Mesothelial cell of epicardium (in vitro differentiated cells): Measurements from ENCODE around the gene GZMH. TPM values are rescaled to one million over a fixed set of nuclear protein-coding genes. Genes with fewer than 3 reads are reported as not detected.
"Not testable (repeated sequence)": the region's sequence is repeated elsewhere in the genome, so short reads cannot be mapped to it uniquely, and the experiment has no call there.

Experiments used
- DNase-seq, 2 experiments: peaks; one replicate each; pipeline ENCODE4 v3.0.0; 2021; ENCODE audit warnings: low spot score in 2 of 2; ENCODE audit not compliant: unreplicated experiment in 2 of 2
- H3K27ac Mint-ChIP-seq: 2 replicates; pipeline ENCODE4 v1.8.0; 2021; ENCODE audit warnings: mixed read lengths
- H3K27me3 Mint-ChIP-seq: 2 replicates; pipeline ENCODE4 v1.8.0; 2021; ENCODE audit warnings: low read depth, mixed read lengths
- H3K36me3 Mint-ChIP-seq: 2 replicates; pipeline ENCODE4 v1.8.0; 2021; ENCODE audit warnings: mixed read lengths
- H3K4me1 Mint-ChIP-seq: 2 replicates; pipeline ENCODE4 v1.8.0; 2021; ENCODE audit warnings: mixed read lengths
- H3K4me3 Mint-ChIP-seq: 2 replicates; pipeline ENCODE4 v1.8.0; 2021; ENCODE audit warnings: mild to moderate bottlenecking, moderate library complexity, mixed read lengths
- H3K9me3 Mint-ChIP-seq: 2 replicates; pipeline ENCODE4 v1.8.0; 2021; ENCODE audit warnings: mixed read lengths
- total RNA-seq: library from RNA; stranded (reverse); gene quantifications from 3 replicates; pipeline ENCODE4 v1.2.1, GENCODE V29; 2021
- TF ChIP-seq, protein P1 (sequence below): fragments of 200-600 bp; sonication (generic); IDR thresholded peaks from one replicate; pipeline ENCODE4 v1.5.0; 2021; ENCODE audit warnings: antibody characterized with exemption; ENCODE audit not compliant: unreplicated experiment

The GZMH gene
- total RNA-seq, 1 donor from 2014 or later = not detected

GRCh38 chr14:24607081-24607480 lies 2.4 kb downstream of the GZMH start:
- TF ChIP-seq, protein P1, sequence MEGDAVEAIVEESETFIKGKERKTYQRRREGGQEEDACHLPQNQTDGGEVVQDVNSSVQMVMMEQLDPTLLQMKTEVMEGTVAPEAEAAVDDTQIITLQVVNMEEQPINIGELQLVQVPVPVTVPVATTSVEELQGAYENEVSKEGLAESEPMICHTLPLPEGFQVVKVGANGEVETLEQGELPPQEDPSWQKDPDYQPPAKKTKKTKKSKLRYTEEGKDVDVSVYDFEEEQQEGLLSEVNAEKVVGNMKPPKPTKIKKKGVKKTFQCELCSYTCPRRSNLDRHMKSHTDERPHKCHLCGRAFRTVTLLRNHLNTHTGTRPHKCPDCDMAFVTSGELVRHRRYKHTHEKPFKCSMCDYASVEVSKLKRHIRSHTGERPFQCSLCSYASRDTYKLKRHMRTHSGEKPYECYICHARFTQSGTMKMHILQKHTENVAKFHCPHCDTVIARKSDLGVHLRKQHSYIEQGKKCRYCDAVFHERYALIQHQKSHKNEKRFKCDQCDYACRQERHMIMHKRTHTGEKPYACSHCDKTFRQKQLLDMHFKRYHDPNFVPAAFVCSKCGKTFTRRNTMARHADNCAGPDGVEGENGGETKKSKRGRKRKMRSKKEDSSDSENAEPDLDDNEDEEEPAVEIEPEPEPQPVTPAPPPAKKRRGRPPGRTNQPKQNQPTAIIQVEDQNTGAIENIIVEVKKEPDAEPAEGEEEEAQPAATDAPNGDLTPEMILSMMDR = no peak
- H3K4me3 Mint-ChIP-seq = no peak overlapping the region
- H3K4me1 Mint-ChIP-seq = no peaks in the 10 kb centered on the region
- H3K9me3 Mint-ChIP-seq = peaks cover 74% of the 10 kb centered on the region
- H3K36me3 Mint-ChIP-seq = no peaks in the 10 kb centered on the region
- DNase-seq = no peak
- H3K27me3 Mint-ChIP-seq = no peaks in the 10 kb centered on the region
- H3K27ac Mint-ChIP-seq = no peak overlapping the region

GRCh38 chr14:24606297-24606696 lies 3.2 kb downstream of the GZMH start:
- Mint-ChIP-seq H3K4me3 (no peak overlapping the region), H3K36me3 (no peaks in the 10 kb centered on the region), H3K27ac (no peak overlapping the region), H3K9me3 (peaks cover 71% of the 10 kb centered on the region), H3K4me1 (no peaks in the 10 kb centered on the region), H3K27me3 (no peaks in the 10 kb centered on the region)
- TF ChIP-seq, protein P1 = no peak
- DNase-seq = no peak

DNA sequence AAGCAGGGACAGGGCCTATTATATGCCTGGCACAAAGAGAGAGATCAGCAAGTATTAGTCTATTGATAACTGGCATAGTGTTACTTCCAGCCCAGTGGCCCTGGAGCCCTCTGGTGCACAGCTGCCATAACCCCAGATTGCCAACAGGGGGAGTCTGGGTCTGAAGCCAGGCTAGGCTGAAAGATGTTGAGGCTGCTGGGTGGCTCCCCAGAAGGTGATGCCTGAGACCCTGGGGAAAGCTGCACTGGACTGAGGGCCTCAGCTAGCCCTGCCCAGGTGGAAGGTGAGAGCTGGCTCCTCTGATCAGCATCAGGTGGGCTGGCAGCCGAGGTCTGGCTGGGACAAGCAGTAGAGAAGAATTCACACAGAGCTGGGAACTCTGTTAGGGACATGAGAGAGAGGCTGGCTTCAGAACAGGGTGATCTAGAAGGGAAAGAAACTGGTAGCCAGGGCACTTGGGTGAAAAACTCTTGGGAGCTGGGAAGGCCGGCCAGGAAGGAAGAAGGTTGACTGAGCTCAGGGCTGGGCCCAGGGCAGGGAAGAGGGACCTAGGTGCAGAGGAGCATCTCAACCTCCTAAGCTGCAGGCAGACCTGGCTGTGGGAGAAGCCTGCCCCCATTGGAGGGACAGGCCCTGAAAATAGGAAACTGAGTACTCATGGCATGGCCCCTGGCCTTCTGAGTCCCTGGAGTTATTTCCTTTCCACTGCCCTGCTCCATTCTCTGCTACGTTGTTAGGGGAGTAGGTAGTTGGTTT lies 3.9 kb downstream of the GZMH start:
- H3K4me3 Mint-ChIP-seq = no peak overlapping the region
- no peaks in the 10 kb centered on the region for H3K27me3 Mint-ChIP-seq
- TF ChIP-seq, protein P1 = peak; percentile 26
- no peaks in the 10 kb centered on the region for H3K36me3 Mint-ChIP-seq
- DNase-seq = no peak
- peaks cover 69% of the 10 kb centered on the region for H3K9me3 Mint-ChIP-seq
- no peak overlapping the region for H3K27ac Mint-ChIP-seq
- H3K4me1 Mint-ChIP-seq = no peaks in the 10 kb centered on the region

GRCh38 chr14:24597403-24597802 lies 12.1 kb downstream of the GZMH start:
- H3K36me3 Mint-ChIP-seq = no peaks in the 10 kb centered on the region
- TF ChIP-seq, protein P1 = no peak
- H3K4me3 Mint-ChIP-seq = no peak overlapping the region
- no peak overlapping the region for H3K27ac Mint-ChIP-seq
- no peak for DNase-seq
- no peaks in the 10 kb centered on the region for H3K4me1 Mint-ChIP-seq
- no peaks in the 10 kb centered on the region for H3K27me3 Mint-ChIP-seq
- peaks cover 86% of the 10 kb centered on the region for H3K9me3 Mint-ChIP-seq

- H3K27ac Mint-ChIP-seq = no peak overlapping the region
These were observed 14.2 kb downstream of the GZMH start for GRCh38 chr14:24595073-24595808.

DNA sequence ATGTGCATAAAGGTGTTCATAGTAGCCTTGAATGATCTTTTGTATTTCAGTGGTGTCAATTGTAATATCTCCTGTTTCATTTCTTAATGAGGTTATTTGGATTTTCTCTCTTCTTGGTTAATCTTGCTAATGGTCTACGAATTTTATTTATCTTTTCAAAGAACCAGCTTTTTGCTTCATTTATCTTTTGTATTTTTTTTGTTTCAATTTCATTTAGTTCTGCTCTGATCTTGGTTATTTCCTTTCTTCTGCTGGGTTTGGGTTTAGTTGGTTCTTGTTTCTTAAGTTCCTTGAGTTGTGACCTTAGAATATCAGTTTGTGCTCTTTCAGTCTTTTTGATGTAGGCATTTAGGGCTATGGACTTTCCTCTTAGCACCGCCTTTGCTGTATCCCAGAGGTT lies 18.5 kb downstream of the GZMH start:
- not testable (repeated sequence) for H3K27ac Mint-ChIP-seq, DNase-seq, H3K4me3 Mint-ChIP-seq, H3K4me1 Mint-ChIP-seq, H3K27me3 Mint-ChIP-seq, H3K36me3 Mint-ChIP-seq
- peaks cover 80% of the 10 kb centered on the region for H3K9me3 Mint-ChIP-seq

More at GRCh38 chr14:24595073-24595808, 14.2 kb downstream of the GZMH start:
- H3K4me3 Mint-ChIP-seq = no peak overlapping the region
- no peaks in the 10 kb centered on the region for H3K36me3 Mint-ChIP-seq
- TF ChIP-seq, protein P1 = no peak
- peaks cover 94% of the 10 kb centered on the region for H3K9me3 Mint-ChIP-seq
- DNase-seq = no peak
- H3K27me3 Mint-ChIP-seq = no peaks in the 10 kb centered on the region
- no peaks in the 10 kb centered on the region for H3K4me1 Mint-ChIP-seq

DNA sequence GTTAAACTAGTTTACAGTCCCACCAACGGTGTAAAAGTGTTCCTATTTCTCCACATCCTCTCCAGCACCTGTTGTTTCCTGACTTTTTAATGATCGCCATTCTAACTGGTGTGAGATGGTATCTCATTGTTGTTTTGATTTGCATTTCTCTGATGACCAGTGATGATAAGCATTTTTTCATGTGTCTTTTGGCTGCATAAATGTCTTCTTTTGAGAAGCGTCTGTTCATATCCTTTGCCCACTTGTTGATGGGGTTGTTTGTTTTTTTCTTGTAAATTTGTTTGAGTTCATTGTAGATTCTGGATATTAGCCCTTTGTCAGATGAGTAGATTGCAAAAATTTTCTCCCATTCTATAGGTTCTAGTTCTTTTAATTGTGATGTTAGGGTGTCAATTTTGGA lies 25.1 kb downstream of the GZMH start:
- not testable (repeated sequence) for H3K36me3 Mint-ChIP-seq

More for the DNA sequence above, 25.1 kb downstream of the GZMH start:
- DNase-seq, H3K4me1 Mint-ChIP-seq, H3K27ac Mint-ChIP-seq, H3K27me3 Mint-ChIP-seq, H3K4me3 Mint-ChIP-seq: not testable (repeated sequence)
- H3K9me3 Mint-ChIP-seq = peaks cover 61% of the 10 kb centered on the region
